ENCODE results near the gene DDX55.
A peak's percentile ranks its signal among the peaks of the same experiment; 100 is the strongest.
"Not testable (repeated sequence)": the region's sequence is repeated elsewhere in the genome, so short reads cannot be mapped to it uniquely, and the experiment has no call there.

DDX55 gene

GRCh38 chr12:123598522-123598921 is 3.4 kb upstream of the DDX55 start:
- ATAC-seq, result no peak
- Mint-ChIP-seq H3K27me3 (no peaks in the 10 kb centered on the region), H3K4me3 (no peak overlapping the region), H3K9me3 (no peaks in the 10 kb centered on the region), H3K27ac (no peak overlapping the region), H3K4me1 (peaks cover 19% of the 10 kb centered on the region), H3K36me3 (peaks cover 17% of the 10 kb centered on the region)

GRCh38 chr12:123599310-123599709 is 2.6 kb upstream of the DDX55 start:
- no peaks in the 10 kb centered on the region for H3K27me3 Mint-ChIP-seq
- no peak overlapping the region for H3K4me3 Mint-ChIP-seq
- peaks cover 17% of the 10 kb centered on the region for H3K36me3 Mint-ChIP-seq
- no peak for ATAC-seq
- peaks cover 19% of the 10 kb centered on the region for H3K4me1 Mint-ChIP-seq
- no peak overlapping the region for H3K27ac Mint-ChIP-seq
- H3K9me3 Mint-ChIP-seq, result no peaks in the 10 kb centered on the region

- Mint-ChIP-seq H3K27ac (no peak overlapping the region), H3K4me3 (no peak overlapping the region), H3K27me3 (no peaks in the 10 kb centered on the region), H3K4me1 (peaks cover 19% of the 10 kb centered on the region), H3K36me3 (peaks cover 17% of the 10 kb centered on the region), H3K9me3 (no peaks in the 10 kb centered on the region)
- ATAC-seq, result no peak
Measured at GRCh38 chr12:123599721-123600120, 2.2 kb upstream of the DDX55 start.

- Mint-ChIP-seq H3K4me3 (peak overlapping the region; percentile 85), H3K9me3 (no peaks in the 10 kb centered on the region), H3K27me3 (no peaks in the 10 kb centered on the region), H3K36me3 (peaks cover 16% of the 10 kb centered on the region), H3K27ac (peak overlapping the region; percentile 86), H3K4me1 (peaks cover 19% of the 10 kb centered on the region)
- peak; percentile 41 for ATAC-seq
Measured at GRCh38 chr12:123602651-123603195, 824 bp downstream of the DDX55 start.

GRCh38 chr12:123603495-123603894 is 1.6 kb downstream of the DDX55 start:
- Mint-ChIP-seq H3K36me3 (peaks cover 22% of the 10 kb centered on the region), H3K4me1 (peaks cover 19% of the 10 kb centered on the region), H3K27ac (peak overlapping the region; percentile 86)
- not testable (repeated sequence) for H3K4me3 Mint-ChIP-seq, ATAC-seq, H3K9me3 Mint-ChIP-seq, H3K27me3 Mint-ChIP-seq

- Mint-ChIP-seq H3K4me1 (peaks cover 5% of the 10 kb centered on the region), H3K9me3 (no peaks in the 10 kb centered on the region)
Measured at GRCh38 chr12:123607756-123608155, 5.9 kb downstream of the DDX55 start.

GRCh38 chr12:123608182-123608581 is 6.3 kb downstream of the DDX55 start:
- peaks cover 59% of the 10 kb centered on the region for H3K36me3 Mint-ChIP-seq
- no peak for ATAC-seq
- no peaks in the 10 kb centered on the region for H3K27me3 Mint-ChIP-seq
- H3K4me1 Mint-ChIP-seq, result peaks cover 1% of the 10 kb centered on the region
- H3K27ac Mint-ChIP-seq, result no peak overlapping the region
- no peak overlapping the region for H3K4me3 Mint-ChIP-seq
- H3K9me3 Mint-ChIP-seq, result no peaks in the 10 kb centered on the region

More at GRCh38 chr12:123607756-123608155, 5.9 kb downstream of the DDX55 start:
- Mint-ChIP-seq H3K27me3 (no peaks in the 10 kb centered on the region), H3K4me3 (no peak overlapping the region), H3K36me3 (peaks cover 55% of the 10 kb centered on the region), H3K27ac (no peak overlapping the region)
- ATAC-seq, result no peak

- ATAC-seq, result no peak
Measured at GRCh38 chr12:123614110-123614509, 12.2 kb downstream of the DDX55 start.

GRCh38 chr12:123614531-123614930 is 12.6 kb downstream of the DDX55 start:
- Mint-ChIP-seq H3K27ac (no peak overlapping the region), H3K4me3 (no peak overlapping the region), H3K4me1 (no peaks in the 10 kb centered on the region), H3K36me3 (peaks cover 68% of the 10 kb centered on the region), H3K9me3 (no peaks in the 10 kb centered on the region), H3K27me3 (no peaks in the 10 kb centered on the region)
- ATAC-seq, result no peak

More at GRCh38 chr12:123614110-123614509, 12.2 kb downstream of the DDX55 start:
- no peaks in the 10 kb centered on the region for H3K9me3 Mint-ChIP-seq
- no peak overlapping the region for H3K27ac Mint-ChIP-seq
- no peak overlapping the region for H3K4me3 Mint-ChIP-seq
- H3K36me3 Mint-ChIP-seq, result peaks cover 68% of the 10 kb centered on the region
- H3K4me1 Mint-ChIP-seq, result no peaks in the 10 kb centered on the region
- no peaks in the 10 kb centered on the region for H3K27me3 Mint-ChIP-seq

GRCh38 chr12:123617144-123617543 is 15.2 kb downstream of the DDX55 start:
- no peak overlapping the region for H3K27ac Mint-ChIP-seq
- H3K36me3 Mint-ChIP-seq, result peaks cover 72% of the 10 kb centered on the region
- no peak for ATAC-seq

GRCh38 chr12:123617580-123617979 is 15.7 kb downstream of the DDX55 start:
- Mint-ChIP-seq H3K36me3 (peaks cover 69% of the 10 kb centered on the region), H3K4me3 (no peak overlapping the region)

More at GRCh38 chr12:123617144-123617543, 15.2 kb downstream of the DDX55 start:
- Mint-ChIP-seq H3K27me3 (no peaks in the 10 kb centered on the region), H3K4me3 (no peak overlapping the region), H3K9me3 (no peaks in the 10 kb centered on the region), H3K4me1 (no peaks in the 10 kb centered on the region)

GRCh38 chr12:123621101-123621500 is 19.2 kb downstream of the DDX55 start:
- Mint-ChIP-seq H3K4me3 (no peak overlapping the region), H3K27me3 (no peaks in the 10 kb centered on the region), H3K27ac (no peak overlapping the region), H3K36me3 (peaks cover 69% of the 10 kb centered on the region), H3K9me3 (no peaks in the 10 kb centered on the region), H3K4me1 (no peaks in the 10 kb centered on the region)
- ATAC-seq, result no peak

More at GRCh38 chr12:123617580-123617979, 15.7 kb downstream of the DDX55 start:
- Mint-ChIP-seq H3K27ac (no peak overlapping the region), H3K9me3 (no peaks in the 10 kb centered on the region), H3K27me3 (no peaks in the 10 kb centered on the region), H3K4me1 (no peaks in the 10 kb centered on the region)
- ATAC-seq, result no peak

GRCh38 chr12:123621619-123622530 is 20.0 kb downstream of the DDX55 start:
- no peak for ATAC-seq
- peaks cover 71% of the 10 kb centered on the region for H3K36me3 Mint-ChIP-seq

GRCh38 chr12:123633379-123634141 is 31.7 kb downstream of the DDX55 start, which contains the start of the genes EIF2B1 and GTF2H3:
Gene EIF2B1 (minus strand): TSS chr12:123633686. CDS start chr12:123633557, 129 bp downstream.
Gene GTF2H3 (plus strand): TSS chr12:123633829. CDS start chr12:123633860, 31 bp downstream.
- peak; percentile 100 for ATAC-seq
- no peaks in the 10 kb centered on the region for H3K27me3 Mint-ChIP-seq
- peaks cover 15% of the 10 kb centered on the region for H3K36me3 Mint-ChIP-seq
- peak within 1 kb of the TSS; percentile 96 for H3K4me3 Mint-ChIP-seq
- H3K9me3 Mint-ChIP-seq, result no peaks in the 10 kb centered on the region
- peaks cover 20% of the 10 kb centered on the region for H3K4me1 Mint-ChIP-seq
- peak within 1 kb of the TSS; percentile 95 for H3K27ac Mint-ChIP-seq

More at GRCh38 chr12:123621619-123622530, 20.0 kb downstream of the DDX55 start:
- no peak overlapping the region for H3K27ac Mint-ChIP-seq
- H3K27me3 Mint-ChIP-seq, result no peaks in the 10 kb centered on the region
- H3K4me1 Mint-ChIP-seq, result no peaks in the 10 kb centered on the region
- no peak overlapping the region for H3K4me3 Mint-ChIP-seq
- no peaks in the 10 kb centered on the region for H3K9me3 Mint-ChIP-seq

- H3K4me1 Mint-ChIP-seq, result peaks cover 20% of the 10 kb centered on the region
- peaks cover 15% of the 10 kb centered on the region for H3K36me3 Mint-ChIP-seq
- H3K9me3 Mint-ChIP-seq, result no peaks in the 10 kb centered on the region
- no peaks in the 10 kb centered on the region for H3K27me3 Mint-ChIP-seq
- H3K27ac Mint-ChIP-seq, result peak overlapping the region; percentile 95
- H3K4me3 Mint-ChIP-seq, result peak overlapping the region; percentile 96
- ATAC-seq, result no peak
Measured at GRCh38 chr12:123634142-123634561, 32.3 kb downstream of the DDX55 start.
